Fibroblast of the aortic adventitia (primary cell): ENCODE results near the gene LTO1. TPM values are rescaled to one million over a fixed set of nuclear protein-coding genes. Genes with fewer than 3 reads are reported as not detected.
A peak's percentile ranks its signal among the peaks of the same experiment; 100 is the strongest.

Experiments used
- DNase-seq: peaks from one replicate; pipeline ENCODE4 v3.0.0-alpha.2; 2010; ENCODE audit warnings: low read depth
- H3K4me3 ChIP-seq: 2 replicates; pipeline ENCODE4 v1.5.1; 2011; ENCODE audit warnings: low read depth, mild to moderate bottlenecking, control low read depth, low read length, moderate library complexity
- total RNA-seq: library from RNA; depleted of rRNA; stranded (reverse); fragments of >200 nt; gene quantifications from 2 replicates; pipeline ENCODE4 v1.2.3, GENCODE V29; 2012; ENCODE audit warnings: low replicate concordance
- TF ChIP-seq, protein P1 (sequence below): IDR thresholded peaks from 2 replicates; pipeline ENCODE4 v1.5.1; 2011; ENCODE audit warnings: mild to moderate bottlenecking, low read length, control low read depth, inconsistent platforms; ENCODE audit not compliant: insufficient read depth

Gene LTO1
- total RNA-seq, 1 donor: 16.4 TPM

DNA sequence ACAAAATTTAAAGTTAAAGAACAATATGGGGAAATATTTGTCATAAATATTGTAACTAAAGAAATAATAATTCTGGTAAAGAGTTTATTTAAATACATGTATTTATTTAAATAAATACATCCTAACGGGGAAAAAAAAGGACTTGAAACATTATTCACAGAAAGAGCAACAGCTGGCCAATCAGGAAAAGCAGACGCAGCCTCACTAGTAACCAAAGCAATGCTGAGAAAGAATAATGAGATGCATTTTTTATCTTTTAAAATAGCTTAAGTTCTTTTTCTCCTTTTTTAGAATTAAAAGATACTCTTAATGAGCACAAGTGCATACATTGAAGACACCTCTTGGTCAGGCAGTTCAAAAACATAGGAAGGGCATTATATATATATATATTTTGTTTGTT, 2.6 kb upstream of the LTO1 start:
- TF ChIP-seq, protein P1, sequence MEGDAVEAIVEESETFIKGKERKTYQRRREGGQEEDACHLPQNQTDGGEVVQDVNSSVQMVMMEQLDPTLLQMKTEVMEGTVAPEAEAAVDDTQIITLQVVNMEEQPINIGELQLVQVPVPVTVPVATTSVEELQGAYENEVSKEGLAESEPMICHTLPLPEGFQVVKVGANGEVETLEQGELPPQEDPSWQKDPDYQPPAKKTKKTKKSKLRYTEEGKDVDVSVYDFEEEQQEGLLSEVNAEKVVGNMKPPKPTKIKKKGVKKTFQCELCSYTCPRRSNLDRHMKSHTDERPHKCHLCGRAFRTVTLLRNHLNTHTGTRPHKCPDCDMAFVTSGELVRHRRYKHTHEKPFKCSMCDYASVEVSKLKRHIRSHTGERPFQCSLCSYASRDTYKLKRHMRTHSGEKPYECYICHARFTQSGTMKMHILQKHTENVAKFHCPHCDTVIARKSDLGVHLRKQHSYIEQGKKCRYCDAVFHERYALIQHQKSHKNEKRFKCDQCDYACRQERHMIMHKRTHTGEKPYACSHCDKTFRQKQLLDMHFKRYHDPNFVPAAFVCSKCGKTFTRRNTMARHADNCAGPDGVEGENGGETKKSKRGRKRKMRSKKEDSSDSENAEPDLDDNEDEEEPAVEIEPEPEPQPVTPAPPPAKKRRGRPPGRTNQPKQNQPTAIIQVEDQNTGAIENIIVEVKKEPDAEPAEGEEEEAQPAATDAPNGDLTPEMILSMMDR: no peak
- no peak overlapping the region for H3K4me3 ChIP-seq
- DNase-seq: no peak

DNA sequence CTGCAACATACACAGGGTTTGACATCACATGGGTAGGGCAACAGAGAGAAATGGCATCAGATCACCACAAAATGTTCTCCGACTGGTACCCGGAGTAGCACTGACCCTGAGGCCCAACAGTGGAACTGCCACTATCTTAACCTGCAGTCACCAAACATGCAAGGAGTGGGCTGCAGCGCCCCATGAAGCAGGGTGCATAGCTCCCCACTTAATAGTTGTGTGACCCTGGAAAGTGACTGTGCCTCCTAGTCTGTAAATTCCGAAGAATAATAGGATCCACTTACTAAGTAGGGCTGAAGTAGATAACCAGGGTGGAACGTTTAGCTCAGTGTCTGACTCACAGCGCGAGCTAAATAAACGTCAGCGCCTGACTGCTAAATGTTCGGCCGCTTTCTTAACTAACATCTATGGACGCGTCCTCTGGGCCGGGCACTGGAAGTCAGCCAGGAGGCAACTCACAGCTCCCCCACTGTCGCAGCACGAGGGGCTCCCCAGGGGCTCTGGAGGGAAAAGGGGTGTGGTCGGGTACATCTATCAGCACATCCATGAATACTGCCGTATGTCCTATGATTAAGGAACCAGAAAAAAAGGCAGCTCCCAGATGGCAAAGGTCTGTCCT, 777 bp downstream of the LTO1 start:
- peak; percentile 87 for DNase-seq
- peak overlapping the region; percentile 98 for H3K4me3 ChIP-seq
- TF ChIP-seq, protein P1: no peak

DNA sequence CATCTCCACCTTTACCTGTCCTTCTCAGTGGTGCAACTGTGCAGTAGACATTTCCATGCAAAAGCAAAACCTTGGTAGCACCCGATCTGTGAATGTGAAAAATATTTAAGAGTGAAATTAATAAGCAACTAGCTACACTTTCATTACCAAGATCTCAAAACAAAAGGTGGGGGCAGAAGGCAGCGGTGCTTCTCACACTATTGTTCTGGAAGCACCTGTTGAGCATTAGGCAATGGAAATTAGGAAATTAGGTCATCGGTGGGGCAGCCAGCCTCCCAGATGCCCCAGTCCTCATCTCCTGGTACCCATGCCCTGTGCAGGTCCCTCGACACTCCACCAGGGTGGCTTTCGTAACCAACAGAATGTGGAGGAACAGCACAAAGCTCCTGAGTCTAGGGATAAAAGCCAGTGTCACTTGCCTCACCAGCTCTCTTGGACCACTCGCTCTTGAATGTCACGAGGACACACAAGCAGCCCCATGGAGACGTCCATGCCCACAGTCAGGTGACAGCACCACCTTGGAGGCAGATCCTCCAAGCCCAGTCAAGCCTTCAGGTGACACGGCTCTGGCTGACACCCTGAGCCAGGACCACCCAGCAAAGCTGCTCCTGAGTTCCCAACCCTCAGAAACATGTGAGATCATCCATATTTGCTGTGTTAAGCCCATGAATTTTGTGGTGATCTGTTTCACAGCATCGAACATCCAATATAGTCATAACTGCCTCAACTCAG, 3.3 kb downstream of the LTO1 start:
- TF ChIP-seq, protein P1: no peak
- DNase-seq: no peak

DNA sequence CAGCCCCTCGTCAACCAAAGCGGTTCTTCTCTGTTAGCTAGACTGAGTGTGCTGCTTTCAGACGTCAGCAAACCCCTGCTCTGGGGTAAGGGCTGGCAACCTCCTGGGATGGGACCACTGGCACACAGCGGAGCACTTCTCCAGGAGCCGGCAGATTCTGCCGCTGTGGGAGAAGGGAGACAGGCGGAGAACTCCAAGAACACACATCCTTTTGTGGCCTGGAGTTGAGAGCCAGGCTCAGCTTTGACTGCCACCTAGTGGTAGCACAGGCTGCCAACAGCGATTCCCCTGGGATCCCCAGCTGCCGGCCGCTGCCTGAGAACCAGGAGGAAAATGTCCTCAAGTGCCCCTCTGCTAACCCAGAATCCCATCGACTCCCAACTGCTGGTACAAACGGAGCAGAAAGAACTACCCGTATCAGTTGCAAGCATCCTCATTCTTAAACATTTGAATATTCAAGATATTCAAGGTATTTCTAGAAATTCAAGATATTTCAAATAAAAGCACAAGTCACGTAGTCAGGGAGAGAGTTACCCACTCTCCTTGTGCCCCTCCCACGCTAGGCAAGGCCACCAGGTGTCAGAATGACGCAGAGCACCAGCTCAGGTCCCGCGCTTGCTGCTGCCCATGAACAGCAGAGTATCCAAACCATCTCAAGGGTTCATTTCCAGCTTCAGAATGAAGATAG, 4.9 kb downstream of the LTO1 start:
- DNase-seq: peak; percentile 91
- TF ChIP-seq, protein P1: peak; percentile 95
- H3K4me3 ChIP-seq: no peak overlapping the region

More for the DNA sequence above, 3.3 kb downstream of the LTO1 start:
- no peak overlapping the region for H3K4me3 ChIP-seq

DNA sequence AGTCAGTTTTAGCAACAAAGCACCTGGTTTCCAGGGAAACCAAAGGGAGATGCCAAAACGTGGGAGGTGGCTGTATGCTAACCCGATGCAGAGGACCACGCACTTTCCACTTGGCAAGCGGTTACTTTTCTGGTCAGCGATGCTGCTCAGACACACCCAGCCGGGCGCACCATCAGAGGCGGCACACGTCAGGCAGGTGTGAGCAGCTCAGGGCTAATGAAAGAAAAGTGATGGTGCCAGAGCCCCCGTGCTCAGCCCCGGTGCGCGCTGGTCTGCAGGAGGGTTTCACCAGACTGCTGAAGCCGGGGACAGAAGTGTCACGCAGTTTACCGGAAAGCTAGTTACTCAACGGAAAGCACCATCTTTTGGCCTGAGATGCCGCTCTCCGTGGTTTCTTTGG, 5.7 kb downstream of the LTO1 start:
- no peak for DNase-seq
- no peak overlapping the region for H3K4me3 ChIP-seq
- TF ChIP-seq, protein P1: no peak

DNA sequence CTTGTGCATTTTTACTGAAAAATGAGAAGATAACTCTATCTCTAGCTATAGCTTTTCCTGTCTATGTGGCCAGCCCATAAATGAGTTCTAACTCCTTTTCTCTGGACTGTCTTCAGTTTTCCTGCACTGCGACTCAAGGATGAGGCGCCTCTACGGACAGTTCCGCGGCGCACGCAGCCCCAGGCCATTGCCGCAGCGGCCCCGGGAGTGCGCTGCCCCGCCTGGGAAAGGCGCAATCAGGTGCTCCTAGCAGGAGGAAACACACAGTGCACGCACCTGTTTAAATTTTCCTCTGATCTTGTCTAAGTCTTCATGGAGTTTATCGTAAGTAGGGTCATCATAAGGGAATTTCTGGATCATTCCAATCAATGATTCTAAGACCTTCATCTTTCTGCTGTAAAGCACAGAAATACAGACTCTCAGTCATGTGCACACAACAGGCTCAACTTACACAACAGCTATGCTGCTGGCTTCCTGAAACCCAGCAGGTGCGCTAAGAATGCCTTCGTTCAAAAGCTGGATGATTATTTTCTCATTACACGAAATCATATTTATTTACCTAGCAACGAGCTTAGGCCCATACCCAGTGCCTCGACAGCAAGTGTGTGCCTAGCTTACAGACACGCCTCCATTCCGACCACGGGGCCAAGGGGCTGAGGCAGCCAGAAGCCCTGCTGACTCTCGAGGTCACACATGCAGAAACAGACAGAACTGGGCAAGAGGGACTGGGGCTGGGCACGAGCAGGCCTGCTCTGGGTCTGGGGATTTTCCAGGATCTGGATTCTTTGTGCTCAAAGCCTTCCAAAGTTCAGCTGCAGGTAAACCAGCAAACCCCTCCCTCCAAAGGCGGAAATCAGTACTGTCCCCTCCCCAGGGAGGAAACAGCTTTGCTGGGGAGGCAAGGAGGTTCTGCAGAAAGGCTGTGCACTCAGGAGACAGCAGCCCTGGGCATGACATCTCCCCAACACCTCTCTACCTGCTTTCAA, 7.2 kb downstream of the LTO1 start:
- TF ChIP-seq, protein P1: no peak
- no peak overlapping the region for H3K4me3 ChIP-seq
- DNase-seq: no peak
